HG03039 (cell line): ENCODE data around the gene MLYCD.

Source experiments
- ATAC-seq: cut with Tn5 transposase; IDR thresholded peaks from one replicate; pipeline ENCODE4 v1.9.1; 2021; ENCODE audit warnings: mild to moderate bottlenecking, moderate library complexity; ENCODE audit not compliant: unreplicated experiment

The MLYCD gene

DNA sequence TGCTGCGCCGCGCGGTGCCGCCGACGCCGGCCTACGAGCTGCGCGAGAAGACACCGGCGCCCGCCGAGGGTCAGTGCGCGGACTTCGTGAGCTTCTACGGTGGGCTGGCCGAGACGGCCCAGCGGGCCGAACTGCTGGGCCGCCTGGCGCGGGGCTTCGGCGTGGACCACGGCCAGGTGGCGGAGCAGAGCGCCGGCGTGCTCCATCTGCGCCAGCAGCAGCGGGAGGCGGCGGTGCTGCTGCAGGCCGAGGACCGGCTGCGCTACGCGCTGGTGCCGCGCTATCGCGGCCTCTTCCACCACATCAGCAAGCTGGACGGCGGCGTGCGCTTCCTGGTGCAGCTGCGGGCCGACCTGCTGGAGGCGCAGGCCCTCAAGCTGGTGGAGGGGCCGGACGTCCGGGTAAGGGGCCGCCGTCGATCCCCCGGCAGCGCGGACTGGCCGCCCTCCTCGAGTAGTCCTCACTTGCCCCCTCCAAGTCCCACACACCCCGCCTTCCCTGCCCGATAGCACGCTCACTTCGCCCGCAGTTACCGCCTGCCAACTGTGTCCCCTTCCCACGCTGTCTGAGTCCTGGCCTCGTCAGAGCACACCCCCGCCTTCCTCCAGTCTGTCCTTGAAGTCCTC is 470 bp downstream of the MLYCD start:
- peak; percentile 39 for ATAC-seq

DNA sequence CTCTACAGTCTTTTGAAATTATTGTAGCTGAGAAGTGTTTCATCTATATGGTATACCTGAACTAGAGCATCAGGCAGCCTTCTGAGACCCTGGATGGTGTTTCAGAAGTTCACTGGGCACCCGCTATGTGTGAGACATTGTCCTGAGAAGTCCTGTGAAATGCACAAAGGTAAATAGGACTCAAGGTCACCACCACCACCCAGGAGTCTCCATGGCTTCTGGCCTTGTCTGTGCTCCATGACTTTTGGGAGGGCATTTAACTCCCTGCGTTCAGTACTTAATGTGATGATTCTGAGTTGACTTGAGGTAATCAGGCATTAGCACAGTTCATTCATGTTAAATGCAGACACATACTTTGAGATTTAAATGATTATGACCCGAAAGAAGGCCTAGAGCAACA is 1.1 kb downstream of the MLYCD start:
- no peak for ATAC-seq

DNA sequence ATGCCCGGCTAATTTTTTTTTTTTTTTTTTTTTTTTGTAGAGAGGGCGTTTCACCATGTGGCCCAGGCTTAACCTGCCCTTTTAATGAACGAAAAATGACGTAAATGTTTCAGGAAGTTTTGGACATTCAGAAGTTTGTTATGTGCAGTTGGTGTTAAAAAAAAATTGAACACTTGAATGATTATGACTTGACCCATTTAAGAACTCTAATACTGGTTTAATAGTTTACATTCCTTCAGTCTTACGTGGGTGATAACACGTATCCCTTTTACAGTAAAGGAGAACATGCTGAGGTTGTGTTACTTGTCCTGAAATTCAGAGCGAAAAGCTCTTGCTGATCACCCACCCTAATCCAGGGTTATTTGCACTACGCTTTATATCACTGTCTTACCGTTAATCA is 1.7 kb downstream of the MLYCD start:
- no peak for ATAC-seq

DNA sequence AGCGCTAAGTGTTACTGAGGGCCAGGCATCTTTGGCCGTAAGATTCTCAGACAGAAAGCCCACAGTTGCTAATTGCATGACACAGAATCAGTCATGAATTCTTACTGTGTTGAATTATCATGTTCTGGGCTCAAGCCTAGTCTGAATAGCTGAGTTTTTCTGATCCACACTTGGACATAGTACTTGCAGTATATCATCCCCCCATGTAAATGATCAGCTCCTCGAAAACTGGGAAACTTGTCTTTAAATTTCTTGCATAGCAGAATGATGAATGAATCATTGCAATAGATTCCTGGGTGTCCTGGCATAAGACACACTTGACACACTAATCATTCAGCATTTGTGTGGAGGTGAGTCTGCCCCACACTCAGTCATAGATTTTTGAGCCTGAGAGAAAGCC is 2.2 kb downstream of the MLYCD start:
- no peak for ATAC-seq

DNA sequence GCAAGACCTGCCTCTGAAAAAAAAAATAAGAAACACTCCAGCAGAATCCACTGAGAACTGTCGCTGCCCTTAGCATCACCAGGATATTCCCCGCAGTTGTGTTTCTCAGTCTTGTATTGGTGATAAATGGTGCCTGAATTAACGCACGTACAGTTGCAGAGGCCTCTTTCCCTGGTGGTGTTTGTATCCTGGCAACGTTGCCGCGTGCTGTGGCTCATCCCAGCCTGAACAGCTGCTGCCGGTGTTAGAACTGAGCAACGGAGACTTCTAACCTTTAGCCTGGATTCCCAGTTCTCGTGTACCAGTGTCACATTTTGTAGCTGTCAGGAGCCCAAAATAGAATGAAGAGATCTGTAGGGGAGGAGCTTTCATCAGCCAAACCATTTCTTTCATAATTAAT is 4.8 kb downstream of the MLYCD start:
- no peak for ATAC-seq

DNA sequence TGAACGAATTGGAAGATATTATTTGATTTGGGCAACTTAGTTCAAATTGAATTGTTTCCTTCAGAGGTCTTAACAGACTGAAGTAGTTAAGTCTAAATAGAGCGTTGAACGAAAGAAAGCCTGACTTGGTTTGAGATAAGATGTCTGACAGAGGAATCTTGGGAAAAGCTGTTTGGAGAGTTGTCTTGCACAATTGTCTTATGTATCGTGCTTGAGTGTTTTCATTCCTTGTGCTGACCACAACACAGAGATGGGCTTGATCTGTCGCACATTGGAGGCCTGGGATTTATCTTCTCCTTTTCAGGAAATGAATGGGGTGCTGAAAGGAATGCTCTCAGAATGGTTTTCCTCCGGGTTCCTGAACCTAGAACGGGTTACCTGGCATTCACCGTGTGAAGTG is 7.8 kb downstream of the MLYCD start:
- ATAC-seq = no peak

DNA sequence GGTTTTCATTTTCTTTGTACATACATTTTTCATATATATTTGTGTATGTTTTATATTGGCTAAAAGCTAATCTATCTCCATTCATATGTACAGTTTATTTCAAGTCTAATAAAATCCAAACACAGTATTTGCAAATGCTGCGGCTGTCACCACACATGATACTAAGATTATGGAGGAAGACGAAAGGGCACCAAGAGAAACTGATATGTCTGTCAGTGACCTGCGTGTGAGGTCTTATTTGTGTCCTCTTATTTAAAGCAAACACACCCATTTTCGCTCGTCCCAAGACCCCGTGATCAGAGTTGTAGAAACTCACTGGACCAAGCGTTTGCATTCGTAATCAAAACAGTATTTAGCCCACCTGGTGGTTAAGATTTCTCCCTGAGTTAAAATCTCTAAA is 8.2 kb downstream of the MLYCD start:
- no peak for ATAC-seq

DNA sequence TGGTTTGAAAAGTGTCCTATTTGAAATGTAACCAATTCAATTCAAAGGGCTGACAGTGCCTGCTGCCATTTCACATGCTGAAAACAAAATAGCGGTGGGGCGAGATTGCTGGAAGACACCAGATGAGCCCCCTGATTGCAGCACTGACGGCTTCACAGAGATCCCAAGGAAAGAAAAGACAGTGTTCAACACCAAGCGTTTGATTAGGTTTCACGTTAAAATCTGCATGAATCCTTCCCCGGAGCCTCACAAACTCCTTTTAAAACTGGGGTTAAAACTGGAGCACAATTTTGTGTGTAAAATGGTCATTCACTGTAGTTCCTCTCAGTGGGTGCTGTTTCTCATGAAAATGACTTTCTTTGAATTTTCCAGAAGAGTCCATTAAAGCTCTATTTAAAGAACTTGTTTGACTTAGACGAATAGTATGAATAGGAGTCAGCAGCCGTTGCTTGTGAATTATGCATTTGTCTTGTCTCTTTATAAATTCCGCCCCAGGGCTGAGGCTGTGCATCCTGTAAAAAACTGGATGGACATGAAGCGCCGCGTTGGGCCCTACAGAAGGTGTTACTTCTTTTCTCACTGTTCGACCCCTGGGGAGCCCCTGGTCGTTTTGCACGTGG is 8.8 kb downstream of the MLYCD start:
- ATAC-seq = no peak

DNA sequence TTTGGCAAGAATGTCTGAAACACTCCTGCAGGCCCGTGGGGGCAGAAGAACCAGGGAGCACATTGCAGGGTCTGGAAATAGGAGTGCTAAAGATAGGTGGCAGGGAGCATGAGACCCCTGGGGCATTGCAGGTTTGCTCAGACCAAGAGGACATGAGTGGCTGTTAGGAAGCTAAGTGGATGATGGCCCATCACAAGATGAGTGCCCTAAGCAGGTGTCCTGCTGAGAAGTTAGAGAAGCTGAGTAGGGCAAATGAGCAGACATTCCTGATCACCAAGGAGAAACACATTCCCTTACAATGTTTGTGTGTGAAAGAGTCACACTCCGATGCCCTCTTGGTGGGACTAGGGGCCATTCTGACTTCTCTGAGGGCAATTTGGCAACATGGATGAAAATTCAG is 9.9 kb downstream of the MLYCD start:
- no peak for ATAC-seq

DNA sequence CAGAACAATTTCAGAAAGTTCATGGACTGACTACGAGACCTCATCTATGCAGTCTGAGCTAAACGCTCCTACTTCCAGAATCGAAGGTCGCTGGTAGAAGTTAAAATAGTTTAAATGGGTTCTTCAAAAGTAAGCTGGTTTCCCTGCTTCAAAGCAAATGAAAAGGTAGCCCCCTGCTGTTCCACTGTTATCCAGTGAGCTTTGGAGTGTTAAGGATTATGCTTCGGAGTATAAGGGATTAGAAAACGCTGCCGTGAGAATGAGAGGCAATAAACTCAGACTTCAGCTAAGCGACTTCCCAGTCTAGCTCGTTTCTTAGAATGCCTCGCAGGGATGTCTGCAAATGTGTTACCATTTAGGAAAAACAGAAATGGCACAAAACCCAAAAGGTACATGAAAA is 12.4 kb downstream of the MLYCD start:
- no peak for ATAC-seq

DNA sequence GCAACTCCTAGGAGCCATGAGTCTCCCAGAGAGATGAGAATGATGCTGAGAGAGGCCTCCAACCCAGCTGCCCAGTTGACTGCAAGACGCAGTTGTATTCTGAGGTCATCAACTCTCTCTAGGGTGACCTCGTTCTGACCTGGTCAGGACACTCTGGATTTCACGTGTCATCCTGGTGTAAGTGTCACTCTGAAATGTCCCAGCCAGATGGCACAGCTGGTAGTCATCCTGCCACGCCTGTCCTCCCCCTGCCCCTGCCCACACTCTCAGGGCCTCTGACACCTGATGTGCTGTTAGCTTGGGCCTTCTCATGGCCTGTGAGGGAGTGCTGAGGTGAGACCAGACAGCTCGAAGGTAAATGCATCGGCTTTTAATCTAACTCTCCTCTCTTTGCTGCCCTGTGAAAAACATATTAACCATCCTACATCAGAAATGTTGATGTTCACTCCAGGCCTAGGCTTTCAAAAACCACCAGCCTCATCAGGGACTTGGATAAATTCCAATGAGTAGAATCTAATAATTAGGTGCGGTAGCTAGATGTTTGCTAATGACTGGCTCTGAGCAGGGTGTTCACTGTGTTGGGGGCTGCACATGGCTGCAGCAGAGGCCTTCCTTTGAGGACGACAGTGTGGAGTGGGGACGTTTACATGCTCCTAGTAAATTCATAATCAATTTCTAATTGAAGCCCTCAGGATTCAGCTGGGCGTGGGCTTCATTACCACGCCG is 13.8 kb downstream of the MLYCD start:
- no peak for ATAC-seq

DNA sequence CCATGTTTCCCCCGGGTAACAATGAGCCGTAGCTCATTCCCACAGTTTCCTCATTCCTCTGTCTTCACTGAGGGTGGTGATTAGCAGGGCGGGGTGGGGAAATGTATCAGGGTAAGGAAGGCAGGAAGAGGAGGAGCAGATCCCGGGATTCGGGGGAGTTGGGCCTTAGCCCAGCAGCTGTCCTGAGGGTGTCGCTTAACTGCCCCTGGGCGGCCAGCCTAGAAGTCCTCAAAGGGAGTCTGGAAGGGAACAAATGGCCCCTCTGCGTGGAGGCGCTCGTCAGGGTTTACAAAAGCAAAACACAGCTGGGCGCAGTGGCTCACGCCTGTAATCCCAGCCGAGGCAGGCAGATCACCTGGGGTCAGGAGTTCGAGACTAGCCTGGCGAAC is 14.3 kb downstream of the MLYCD start:
- no peak for ATAC-seq

DNA sequence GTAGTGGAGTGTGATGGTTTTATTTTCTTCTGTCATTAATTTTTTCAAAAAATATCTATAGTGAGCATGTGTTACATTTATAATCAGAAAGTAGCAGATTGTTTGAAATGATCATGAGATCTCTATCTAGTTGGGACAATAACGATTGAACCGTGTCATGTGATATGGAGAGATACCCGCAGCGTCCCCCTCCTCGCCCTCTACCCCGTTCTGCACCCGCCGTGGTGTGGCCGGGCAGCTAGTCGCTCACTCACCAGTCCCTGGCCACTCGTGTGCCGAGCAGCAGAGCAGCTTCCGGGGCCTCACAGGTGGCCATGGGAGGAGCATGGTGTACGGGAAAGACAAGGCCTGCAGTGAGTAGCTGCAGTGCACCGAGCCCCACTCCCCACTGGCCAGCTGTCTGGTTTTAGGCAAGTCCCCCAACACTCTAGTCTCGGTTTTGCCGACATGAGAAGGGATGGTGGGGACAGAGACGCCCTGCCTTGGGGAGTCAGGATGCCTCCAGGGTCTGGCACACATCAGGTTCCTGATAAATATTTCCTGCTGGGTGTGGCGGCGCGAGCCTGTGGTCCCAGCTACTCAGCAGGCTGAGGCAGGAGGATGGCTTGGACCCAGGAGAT is 15.3 kb downstream of the MLYCD start:
- ATAC-seq = no peak

DNA sequence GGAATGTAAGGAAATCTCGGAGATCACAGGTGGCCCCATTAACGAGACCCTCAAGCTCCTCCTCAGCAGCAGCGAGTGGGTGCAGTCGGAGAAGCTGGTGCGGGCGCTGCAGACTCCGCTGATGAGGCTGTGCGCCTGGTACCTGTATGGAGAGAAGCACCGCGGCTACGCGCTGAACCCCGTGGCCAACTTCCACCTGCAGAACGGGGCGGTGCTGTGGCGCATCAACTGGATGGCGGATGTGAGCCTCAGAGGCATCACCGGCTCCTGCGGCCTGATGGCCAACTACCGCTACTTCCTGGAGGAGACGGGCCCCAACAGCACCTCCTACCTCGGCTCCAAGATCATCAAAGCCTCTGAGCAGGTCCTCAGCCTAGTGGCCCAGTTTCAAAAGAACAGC is 16.2 kb downstream of the MLYCD start:
- ATAC-seq = no peak

DNA sequence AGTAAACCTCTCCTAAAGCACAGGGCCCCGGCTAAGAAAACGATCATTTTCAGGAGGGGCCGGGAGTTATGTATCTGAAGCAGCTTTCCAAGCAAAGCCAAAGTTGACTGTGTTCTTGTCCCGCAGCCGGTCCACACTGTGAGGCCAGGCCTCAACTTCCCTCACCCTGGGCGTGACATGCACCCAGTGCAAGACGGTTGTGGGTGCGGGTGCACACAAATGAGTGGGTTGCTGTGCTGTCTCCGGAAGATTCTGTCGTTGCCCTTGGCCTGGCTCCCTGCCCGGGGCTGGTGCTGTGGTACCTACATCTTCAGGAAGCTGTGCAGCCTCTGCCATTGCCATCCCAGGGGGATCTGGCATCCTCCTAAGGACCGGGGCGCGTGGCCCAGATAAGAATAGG is 16.6 kb downstream of the MLYCD start:
- no peak for ATAC-seq

DNA sequence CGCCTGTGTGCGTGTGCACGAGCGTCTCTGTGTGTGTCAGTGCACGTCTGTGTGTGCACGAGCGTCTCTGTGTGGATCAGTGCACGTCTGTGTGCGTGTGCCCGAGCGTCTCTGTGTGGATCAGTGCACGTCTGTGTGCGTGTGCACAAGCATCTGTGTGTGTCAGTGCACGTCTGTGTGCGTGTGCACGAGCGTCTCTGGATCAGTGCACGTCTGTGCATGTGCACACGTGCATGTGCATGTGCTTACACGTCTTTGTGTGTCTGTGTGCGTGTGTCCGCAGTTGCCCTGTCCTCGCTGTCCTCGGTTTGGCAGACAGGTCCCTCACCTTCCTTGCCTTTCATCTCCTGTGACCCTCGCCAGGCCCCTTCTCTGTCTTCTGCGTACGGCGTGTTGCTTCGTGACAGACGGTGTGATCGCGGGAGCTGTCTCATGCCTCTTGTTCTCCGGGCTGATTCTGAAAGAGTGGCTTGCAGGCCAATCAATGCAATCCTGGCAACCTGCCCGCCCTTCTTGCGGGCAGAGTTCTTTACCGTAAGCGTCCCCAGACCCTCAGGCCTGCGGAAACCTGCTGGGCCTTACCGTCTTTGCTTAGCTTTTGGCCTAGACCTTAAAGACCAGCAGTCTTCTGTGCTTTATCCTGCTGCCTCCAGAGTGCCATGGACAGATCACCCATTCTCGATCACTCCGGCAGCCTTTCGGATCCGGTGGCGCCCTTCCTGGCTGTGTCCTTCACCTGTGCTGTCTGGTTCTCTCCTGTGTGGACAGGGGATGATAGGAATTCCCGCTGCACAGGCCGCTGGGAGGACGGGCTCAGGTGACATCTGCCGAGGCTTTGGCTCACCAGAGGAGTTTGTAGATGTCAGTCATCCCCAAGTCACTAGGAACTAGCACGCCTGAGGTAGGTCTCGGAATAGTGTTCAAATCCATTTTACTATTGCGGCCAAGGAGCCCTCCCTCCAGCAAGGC is 18.5 kb downstream of the MLYCD start:
- no peak for ATAC-seq

DNA sequence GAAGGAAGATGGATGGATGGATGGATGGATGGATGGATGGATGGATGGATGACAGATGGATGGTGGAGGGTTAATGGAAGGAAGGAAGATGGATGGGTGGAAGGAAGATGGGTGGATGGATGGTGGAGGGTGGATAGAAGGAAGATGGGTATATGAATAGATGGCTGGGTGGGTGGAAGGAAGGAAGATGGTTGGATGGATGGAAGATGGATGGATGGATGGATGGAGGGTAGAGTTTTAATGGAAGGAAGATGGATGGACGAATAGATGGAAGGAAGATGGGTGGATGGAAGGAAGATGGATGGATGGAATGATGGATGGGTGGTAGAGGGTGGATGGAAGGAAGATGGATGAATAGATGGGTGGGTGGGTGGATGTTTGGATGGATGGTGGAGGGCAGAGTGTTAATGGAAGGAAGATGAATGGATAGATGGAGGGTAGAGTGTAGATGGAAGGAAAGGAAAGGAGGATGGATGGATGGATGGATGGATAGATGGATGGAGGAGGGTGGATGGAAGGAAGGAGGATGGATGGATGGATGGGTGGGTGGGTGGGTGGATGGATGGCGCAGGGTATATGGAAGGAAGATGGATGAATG is 22.1 kb downstream of the MLYCD start:
- ATAC-seq = no peak

DNA sequence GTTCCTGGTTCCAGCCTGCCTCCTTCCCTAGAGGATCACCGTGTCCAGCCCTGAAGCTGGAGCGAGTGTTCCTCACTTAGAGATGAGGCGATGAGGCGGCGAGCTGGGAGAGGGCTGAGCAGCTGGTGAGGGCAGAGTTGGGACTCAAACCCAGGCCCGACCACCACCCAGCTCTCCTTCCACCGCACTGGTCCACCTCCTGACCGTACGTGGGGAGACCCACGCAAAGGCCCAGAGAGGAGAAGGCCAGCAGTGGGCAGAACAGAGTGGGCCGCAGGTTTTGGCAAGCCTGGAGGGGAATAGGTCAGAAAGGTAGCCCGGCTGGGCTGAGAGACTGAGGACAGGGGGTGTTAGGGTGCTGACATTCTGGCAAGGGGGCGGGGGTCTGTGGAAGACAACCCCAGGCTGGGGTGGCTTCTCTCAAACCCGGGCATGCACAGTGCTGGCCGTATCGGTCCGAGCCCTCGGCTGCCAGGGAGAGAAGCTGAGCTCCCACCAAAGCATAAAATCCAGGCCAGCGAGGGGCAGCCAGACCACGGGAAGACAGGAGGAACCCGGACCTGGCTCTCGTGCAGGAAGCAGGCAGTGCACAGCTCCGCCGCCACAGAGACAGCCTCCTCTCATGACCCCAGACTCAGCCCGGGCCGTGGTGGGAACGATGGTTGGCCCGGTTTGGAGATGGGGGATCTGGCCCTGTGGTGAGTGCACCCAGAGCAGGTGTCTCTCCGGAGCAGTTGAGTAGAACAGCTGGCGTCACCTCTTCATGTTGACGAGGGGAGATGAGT is 24.9 kb downstream of the MLYCD start:
- ATAC-seq = no peak

DNA sequence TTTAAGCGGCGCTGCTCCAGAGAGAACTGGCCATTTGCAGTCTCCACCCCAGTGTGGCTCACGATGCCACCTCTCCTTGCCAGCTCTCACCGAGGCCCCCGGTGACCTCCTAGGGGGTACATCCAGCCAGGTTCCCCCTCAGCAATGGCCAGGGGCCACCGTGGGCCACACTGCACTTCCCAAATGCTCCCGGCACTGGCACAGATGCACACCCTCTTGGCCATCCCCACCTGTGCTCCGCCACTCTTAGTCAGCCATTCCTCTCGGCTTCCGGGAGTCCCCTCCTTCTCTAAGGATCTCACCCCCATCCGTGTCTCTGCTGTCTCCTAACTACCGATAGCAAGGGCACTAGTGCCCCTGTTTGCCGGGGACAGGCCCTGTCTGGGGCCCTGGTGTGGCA is 25.8 kb downstream of the MLYCD start:
- ATAC-seq = no peak
